SK-N-SH treated with all-trans-retinoic acid at 6 μM for 48 hours (cell line): Measurements from ENCODE around the gene CMIP.

Experiments
- ATAC-seq: fragments of 200-7000 bp; cut with Tn5 transposase; 3 replicates; pipeline ENCODE4 v1.9.1; 2020; ENCODE audit warnings: mild to moderate bottlenecking, moderate library complexity
- BACH2 ChIP-seq: fragments of 250-450 bp; sonication (Bioruptor Pico); IDR thresholded peaks from 2 replicates; pipeline ENCODE4 v1.9.0; 2021; ENCODE audit warnings: mild to moderate bottlenecking, borderline replicate concordance
- CSDC2 ChIP-seq: fragments of 250-450 bp; sonication (Bioruptor Pico); IDR thresholded peaks from 2 replicates; pipeline ENCODE4 v1.5.0; 2020; ENCODE audit warnings: mild to moderate bottlenecking, moderate library complexity
- ESRRG ChIP-seq: fragments of 250-450 bp; sonication (Bioruptor Pico); IDR thresholded peaks from 2 replicates; pipeline ENCODE4 v1.6.1; 2021; ENCODE audit warnings: mild to moderate bottlenecking
- GLIS3 ChIP-seq: fragments of 250-450 bp; sonication (Bioruptor Pico); IDR thresholded peaks from 2 replicates; pipeline ENCODE4 v1.5.0; 2020; ENCODE audit warnings: mild to moderate bottlenecking, moderate library complexity
- ISL1 ChIP-seq: fragments of 250-450 bp; sonication (Bioruptor Pico); IDR thresholded peaks from 2 replicates; pipeline ENCODE4 v2.1.2; 2022; ENCODE audit warnings: mild to moderate bottlenecking, moderate library complexity
- OSR1 ChIP-seq: fragments of 250-450 bp; sonication (Bioruptor Pico); IDR thresholded peaks from 2 replicates; pipeline ENCODE4 v1.8.0; 2022; ENCODE audit warnings: moderate library complexity, mild to moderate bottlenecking, inconsistent platforms
- PPARA ChIP-seq: fragments of 250-450 bp; sonication (Bioruptor Pico); IDR thresholded peaks from 2 replicates; pipeline ENCODE4 v1.5.0; 2020; ENCODE audit warnings: mild to moderate bottlenecking, borderline replicate concordance
- RARB ChIP-seq: fragments of 250-450 bp; sonication (Bioruptor Pico); IDR thresholded peaks from 2 replicates; pipeline ENCODE4 v1.8.0; 2021; ENCODE audit warnings: mild to moderate bottlenecking, moderate library complexity
- SNAI2 ChIP-seq: fragments of 250-450 bp; sonication (Bioruptor Pico); IDR thresholded peaks from 2 replicates; pipeline ENCODE4 v1.5.0; 2020; ENCODE audit warnings: mild to moderate bottlenecking, moderate library complexity
- TCF4 ChIP-seq: fragments of 250-450 bp; sonication (Bioruptor Pico); IDR thresholded peaks from 2 replicates; pipeline ENCODE4 v1.8.0; 2021; ENCODE audit warnings: mild to moderate bottlenecking, moderate library complexity, borderline replicate concordance
- TOX ChIP-seq: fragments of 250-450 bp; sonication (Bioruptor Pico); IDR thresholded peaks from 2 replicates; pipeline ENCODE4 v1.8.0; 2021; ENCODE audit warnings: mild to moderate bottlenecking, moderate library complexity, borderline replicate concordance
- ZC3H10 ChIP-seq: fragments of 250-450 bp; sonication (Bioruptor Pico); IDR thresholded peaks from 2 replicates; pipeline ENCODE4 v1.5.1; 2021; ENCODE audit warnings: mild to moderate bottlenecking, moderate library complexity
- ZFP3 ChIP-seq: fragments of 250-450 bp; sonication (Bioruptor Pico); IDR thresholded peaks from 2 replicates; pipeline ENCODE4 v1.5.0; 2020; ENCODE audit warnings: mild to moderate bottlenecking, moderate library complexity
- ZFP30 ChIP-seq: fragments of 450-650 bp; formaldehyde crosslinking; IDR thresholded peaks from 2 replicates; pipeline ENCODE4 v1.5.0; 2022; ENCODE audit warnings: mild to moderate bottlenecking, moderate library complexity
- ZNF565 ChIP-seq: fragments of 450-650 bp; formaldehyde crosslinking; conservative IDR thresholded peaks from 2 replicates; pipeline ENCODE4 v1.5.0; 2020; ENCODE audit warnings: low read depth, mild to moderate bottlenecking, moderate library complexity
- ZNF70 ChIP-seq: fragments of 450-650 bp; formaldehyde crosslinking; IDR thresholded peaks from 2 replicates; pipeline ENCODE4 v1.5.0; 2020; ENCODE audit warnings: mild to moderate bottlenecking, moderate library complexity
- ZNF8 ChIP-seq: fragments of 450-650 bp; formaldehyde crosslinking; IDR thresholded peaks from 2 replicates; pipeline ENCODE4 v1.5.0; 2020; ENCODE audit warnings: mild to moderate bottlenecking, moderate library complexity
- TF ChIP-seq, protein P1 (sequence below): fragments of 250-450 bp; sonication (Bioruptor Pico); IDR thresholded peaks from 2 replicates; pipeline ENCODE4 v1.5.1; 2021; ENCODE audit warnings: mild to moderate bottlenecking, moderate library complexity
- TF ChIP-seq, protein P2 (sequence below): fragments of 250-450 bp; sonication (Bioruptor Pico); IDR thresholded peaks from 2 replicates; pipeline ENCODE4 v1.8.0; 2020; ENCODE audit warnings: mild to moderate bottlenecking, moderate library complexity, borderline replicate concordance
- TF ChIP-seq, protein P3 (sequence below): fragments of 250-450 bp; sonication (Bioruptor Pico); IDR thresholded peaks from 2 replicates; pipeline ENCODE4 v1.5.1; 2020; ENCODE audit warnings: low read depth, mild to moderate bottlenecking, moderate library complexity
- TF ChIP-seq, protein P4 (sequence below): fragments of 250-450 bp; sonication (Bioruptor Pico); IDR thresholded peaks from 2 replicates; pipeline ENCODE4 v1.8.0; 2021; ENCODE audit warnings: low read depth, mild to moderate bottlenecking, moderate library complexity, borderline replicate concordance

The CMIP gene

DNA sequence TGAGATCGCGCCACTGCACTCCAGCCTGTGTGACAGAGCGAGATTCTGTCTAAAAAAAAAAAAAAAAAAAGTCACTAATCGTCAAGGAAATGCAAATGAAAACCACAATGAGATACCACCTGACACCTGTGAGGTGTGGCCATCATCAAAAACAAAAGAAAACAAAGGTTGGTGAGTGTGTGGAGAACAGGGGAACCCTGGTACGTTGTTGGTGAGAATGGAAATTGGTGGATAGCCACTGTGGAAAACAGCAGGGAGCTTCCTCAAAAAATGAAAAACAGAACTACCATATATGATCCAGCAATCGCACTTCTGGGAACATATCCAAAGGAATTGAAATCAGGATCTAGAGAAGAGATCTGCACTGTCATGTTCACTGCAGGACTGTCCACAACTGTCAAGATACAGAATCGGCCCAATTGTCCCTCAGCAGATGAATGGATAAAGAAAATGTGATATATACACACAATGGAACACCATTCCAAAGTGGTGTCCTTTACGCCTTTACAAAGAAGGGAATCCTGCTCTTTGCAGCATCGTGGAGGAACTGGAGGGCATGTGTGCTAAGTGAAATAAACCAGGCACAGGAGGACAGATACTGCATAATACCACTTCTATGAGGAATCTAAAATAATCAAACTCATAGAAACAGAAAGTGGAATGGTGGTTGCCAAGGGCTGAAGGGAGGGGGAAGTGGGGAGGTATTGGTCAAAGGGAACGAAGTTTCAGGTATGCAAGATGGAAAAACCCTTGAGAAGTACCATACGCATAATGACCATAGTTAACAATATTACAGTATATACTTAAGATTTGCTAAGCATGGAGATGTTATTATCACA lies 271.0 kb downstream of the CMIP start:
- TF ChIP-seq, protein P1, sequence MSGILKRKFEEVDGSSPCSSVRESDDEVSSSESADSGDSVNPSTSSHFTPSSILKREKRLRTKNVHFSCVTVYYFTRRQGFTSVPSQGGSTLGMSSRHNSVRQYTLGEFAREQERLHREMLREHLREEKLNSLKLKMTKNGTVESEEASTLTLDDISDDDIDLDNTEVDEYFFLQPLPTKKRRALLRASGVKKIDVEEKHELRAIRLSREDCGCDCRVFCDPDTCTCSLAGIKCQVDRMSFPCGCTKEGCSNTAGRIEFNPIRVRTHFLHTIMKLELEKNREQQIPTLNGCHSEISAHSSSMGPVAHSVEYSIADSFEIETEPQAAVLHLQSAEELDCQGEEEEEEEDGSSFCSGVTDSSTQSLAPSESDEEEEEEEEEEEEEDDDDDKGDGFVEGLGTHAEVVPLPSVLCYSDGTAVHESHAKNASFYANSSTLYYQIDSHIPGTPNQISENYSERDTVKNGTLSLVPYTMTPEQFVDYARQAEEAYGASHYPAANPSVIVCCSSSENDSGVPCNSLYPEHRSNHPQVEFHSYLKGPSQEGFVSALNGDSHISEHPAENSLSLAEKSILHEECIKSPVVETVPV (CRISPR knock-in tag): no peak
- TF ChIP-seq TCF4 (CRISPR knock-in tag) (0 out of 2 replicates have a peak, but pooled peaks have one; percentile 44), BACH2 (CRISPR knock-in tag) (peak; percentile 79; the same call in 1 of the 2 replicates), ZFP3 (CRISPR knock-in tag) (no peak)
- ATAC-seq: peak; percentile 42; the same call in 2 of the 3 replicates

DNA sequence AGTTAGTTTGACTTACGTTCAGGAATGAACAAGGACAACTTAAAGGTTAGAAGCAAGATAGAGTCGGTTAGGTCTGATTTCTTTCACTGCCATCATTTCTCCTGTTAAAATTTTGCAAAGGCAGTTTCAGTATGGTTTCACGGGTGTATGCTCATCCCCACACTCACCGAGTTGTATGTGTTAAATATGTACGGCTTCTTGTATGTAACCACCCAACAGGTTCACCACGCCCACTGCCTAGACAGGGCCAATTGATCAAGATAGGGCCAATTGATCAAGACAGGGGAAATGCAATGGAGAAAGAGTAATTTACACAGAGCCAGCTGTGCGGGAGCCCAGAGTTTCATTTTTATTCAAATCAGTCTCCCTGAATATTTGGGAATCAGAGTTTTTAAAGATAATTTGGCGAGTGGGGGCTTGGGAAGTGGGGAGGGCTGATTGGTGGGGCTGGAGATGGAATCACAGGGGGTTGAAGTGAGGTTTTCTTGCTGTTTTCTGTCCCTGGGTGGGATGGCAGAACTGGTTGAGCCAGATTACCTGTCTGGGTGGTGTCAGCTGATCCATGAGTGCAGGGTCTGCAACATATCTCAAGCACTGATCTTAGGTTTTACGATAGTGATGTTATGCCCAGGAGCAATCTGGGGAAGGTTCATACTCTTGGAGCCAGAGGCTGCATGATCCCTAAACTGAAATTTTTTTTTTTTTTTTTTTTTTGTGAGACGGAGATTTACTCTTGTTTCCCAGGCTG lies 272.0 kb downstream of the CMIP start:
- TF ChIP-seq, protein P1 (CRISPR knock-in tag): no peak
- TF ChIP-seq CSDC2 (no peak), ZNF8 (CRISPR knock-in tag) (no peak), TOX (CRISPR knock-in tag) (no peak), ESRRG (CRISPR knock-in tag) (no peak), SNAI2 (CRISPR knock-in tag) (no peak), ZFP3 (CRISPR knock-in tag) (no peak), PPARA (CRISPR knock-in tag) (no peak), ZNF70 (no peak), ZNF565 (CRISPR knock-in tag) (no peak), ISL1 (CRISPR knock-in tag) (no peak), OSR1 (CRISPR knock-in tag) (no peak), RARB (CRISPR knock-in tag) (no peak), GLIS3 (CRISPR knock-in tag) (no peak), BACH2 (CRISPR knock-in tag) (no peak), ZC3H10 (CRISPR knock-in tag) (no peak)
- TF ChIP-seq, protein P2, sequence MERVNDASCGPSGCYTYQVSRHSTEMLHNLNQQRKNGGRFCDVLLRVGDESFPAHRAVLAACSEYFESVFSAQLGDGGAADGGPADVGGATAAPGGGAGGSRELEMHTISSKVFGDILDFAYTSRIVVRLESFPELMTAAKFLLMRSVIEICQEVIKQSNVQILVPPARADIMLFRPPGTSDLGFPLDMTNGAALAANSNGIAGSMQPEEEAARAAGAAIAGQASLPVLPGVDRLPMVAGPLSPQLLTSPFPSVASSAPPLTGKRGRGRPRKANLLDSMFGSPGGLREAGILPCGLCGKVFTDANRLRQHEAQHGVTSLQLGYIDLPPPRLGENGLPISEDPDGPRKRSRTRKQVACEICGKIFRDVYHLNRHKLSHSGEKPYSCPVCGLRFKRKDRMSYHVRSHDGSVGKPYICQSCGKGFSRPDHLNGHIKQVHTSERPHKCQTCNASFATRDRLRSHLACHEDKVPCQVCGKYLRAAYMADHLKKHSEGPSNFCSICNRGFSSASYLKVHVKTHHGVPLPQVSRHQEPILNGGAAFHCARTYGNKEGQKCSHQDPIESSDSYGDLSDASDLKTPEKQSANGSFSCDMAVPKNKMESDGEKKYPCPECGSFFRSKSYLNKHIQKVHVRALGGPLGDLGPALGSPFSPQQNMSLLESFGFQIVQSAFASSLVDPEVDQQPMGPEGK (CRISPR knock-in tag): no peak
- TF ChIP-seq, protein P3, sequence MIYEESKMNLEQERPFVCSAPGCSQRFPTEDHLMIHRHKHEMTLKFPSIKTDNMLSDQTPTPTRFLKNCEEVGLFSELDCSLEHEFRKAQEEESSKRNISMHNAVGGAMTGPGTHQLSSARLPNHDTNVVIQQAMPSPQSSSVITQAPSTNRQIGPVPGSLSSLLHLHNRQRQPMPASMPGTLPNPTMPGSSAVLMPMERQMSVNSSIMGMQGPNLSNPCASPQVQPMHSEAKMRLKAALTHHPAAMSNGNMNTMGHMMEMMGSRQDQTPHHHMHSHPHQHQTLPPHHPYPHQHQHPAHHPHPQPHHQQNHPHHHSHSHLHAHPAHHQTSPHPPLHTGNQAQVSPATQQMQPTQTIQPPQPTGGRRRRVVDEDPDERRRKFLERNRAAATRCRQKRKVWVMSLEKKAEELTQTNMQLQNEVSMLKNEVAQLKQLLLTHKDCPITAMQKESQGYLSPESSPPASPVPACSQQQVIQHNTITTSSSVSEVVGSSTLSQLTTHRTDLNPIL (CRISPR knock-in tag): no peak
- TF ChIP-seq, protein P4, sequence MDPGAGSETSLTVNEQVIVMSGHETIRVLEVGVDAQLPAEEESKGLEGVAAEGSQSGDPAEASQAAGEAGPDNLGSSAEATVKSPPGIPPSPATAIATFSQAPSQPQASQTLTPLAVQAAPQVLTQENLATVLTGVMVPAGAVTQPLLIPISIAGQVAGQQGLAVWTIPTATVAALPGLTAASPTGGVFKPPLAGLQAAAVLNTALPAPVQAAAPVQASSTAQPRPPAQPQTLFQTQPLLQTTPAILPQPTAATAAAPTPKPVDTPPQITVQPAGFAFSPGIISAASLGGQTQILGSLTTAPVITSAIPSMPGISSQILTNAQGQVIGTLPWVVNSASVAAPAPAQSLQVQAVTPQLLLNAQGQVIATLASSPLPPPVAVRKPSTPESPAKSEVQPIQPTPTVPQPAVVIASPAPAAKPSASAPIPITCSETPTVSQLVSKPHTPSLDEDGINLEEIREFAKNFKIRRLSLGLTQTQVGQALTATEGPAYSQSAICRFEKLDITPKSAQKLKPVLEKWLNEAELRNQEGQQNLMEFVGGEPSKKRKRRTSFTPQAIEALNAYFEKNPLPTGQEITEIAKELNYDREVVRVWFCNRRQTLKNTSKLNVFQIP (CRISPR knock-in tag): no peak
- ATAC-seq: no peak

DNA sequence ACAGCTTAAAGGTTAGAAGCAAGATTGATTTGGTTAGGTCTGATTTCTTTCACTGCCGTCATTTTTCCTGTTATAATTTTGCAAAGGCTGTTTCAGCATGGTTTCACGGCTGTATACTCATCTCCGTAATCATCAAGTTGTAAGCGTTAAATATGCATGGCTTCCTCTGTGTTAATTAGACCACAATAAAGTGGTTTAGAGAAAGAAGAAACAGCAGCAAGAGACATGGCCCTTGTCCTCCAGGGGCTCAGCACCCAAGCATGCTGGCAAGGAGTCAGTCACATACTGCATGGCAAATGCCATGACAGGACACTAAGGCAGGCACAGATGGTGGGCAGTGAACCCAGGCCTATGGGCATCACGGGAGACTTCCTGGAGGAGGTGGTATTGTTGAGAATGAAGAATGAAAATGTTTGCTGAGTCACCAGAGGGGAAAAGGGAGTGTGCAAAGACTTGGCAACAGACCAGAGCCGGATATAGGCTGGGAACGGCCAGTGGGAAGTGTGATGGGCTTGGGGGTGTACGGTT lies 273.1 kb downstream of the CMIP start:
- no peak for TF ChIP-seq TOX (CRISPR knock-in tag)
- no peak for TF ChIP-seq ISL1 (CRISPR knock-in tag)
- no peak for TF ChIP-seq ZNF70
- TF ChIP-seq ZFP30 (CRISPR knock-in tag): no peak
- TF ChIP-seq GLIS3 (CRISPR knock-in tag): no peak
- TF ChIP-seq RARB (CRISPR knock-in tag): no peak
- no peak for TF ChIP-seq SNAI2 (CRISPR knock-in tag)
- no peak for TF ChIP-seq ZC3H10 (CRISPR knock-in tag)
- no peak for TF ChIP-seq ZFP3 (CRISPR knock-in tag)
- no peak for TF ChIP-seq ZNF565 (CRISPR knock-in tag)
- ATAC-seq: no peak
